ENCODE measurements around the gene LBHD1. TPM values are rescaled to one million over a fixed set of nuclear protein-coding genes. Genes with fewer than 3 reads are reported as not detected.

The LBHD1 gene
- total and polyA plus RNA-seq, 2 of the 13 experiments (the other 11 are each of a cell fraction or from before 2014, with no cell fraction given): 3.2 to 3.7 TPM

- ChIA-PET CTCF (ENCODE audit: low intra/inter-chr PET ratio, low total read pairs) (no interaction called here), POLR2A (interaction anchor here (1.3 kb wide), 1 partner anchor 136 kb away, joined by 3 read pairs; no protein-coding TSS in a partner anchor)
- Histone ChIP-seq H4K20me1 (ENCODE audit: insufficient read depth, low read length) (peaks cover 8% of the 10 kb centered on the region), H2AFZ (ENCODE audit: low read length) (no peak overlapping the region), H3K79me2 (ENCODE audit: insufficient read depth, low read length) (peaks cover 46% of the 10 kb centered on the region), H3K9me3 (ENCODE audit: low read length) (no peaks in the 10 kb centered on the region), H3K4me2 (ENCODE audit: low read depth, low read length) (no peak overlapping the region), H3K27me3 (ENCODE audit: control insufficient read depth in 1 of 2, insufficient read depth in 2 of 2, low read length in 2 of 2) (no peaks in the 10 kb centered on the region), H3K27ac (ENCODE audit: extremely low read length, insufficient read depth, low read length) (no peak overlapping the region), H3K4me1 (ENCODE audit: insufficient read depth, low read length) (peaks cover 31% of the 10 kb centered on the region), H3K36me3 (replicated peaks in 1 of 2; ENCODE audit: control insufficient read depth in 1 of 2, insufficient read depth in 2 of 2, low read length in 2 of 2) (peaks cover 29 to 94% of the 10 kb centered on the region in 2 experiments), H3K9ac (ENCODE audit: insufficient read depth, low read depth, low read length) (no peak overlapping the region), H3K4me3 (replicated peaks in 1 of 3; ENCODE audit: insufficient read depth in 1 of 3, low read depth in 2 of 3, low read length in 3 of 3) (no peak overlapping the region)
- DNase-seq (ENCODE audit: low spot score) (no peak), FAIRE-seq (no peak), ATAC-seq (no peak)
- intact Hi-C loops (cut with micrococcal nuclease; ENCODE audit: unreplicated experiment) (no loop called here), in situ Hi-C loops (cut with HindIII; ENCODE audit: extremely low pct_ligation_motif_present, low pct_unique_long_range_greater_than_20kb) (no loop called here)
- 100% methylated on average over 2 of the region's 2 CpGs for WGBS (ENCODE audit: low lambda C conversion rate)
- no TSS peak for BruUV-seq (replicated peaks)
- no peak for TF ChIP-seq BHLHE40 (IDR thresholded peaks at IDR 0.05; ENCODE audit: low read length)
- TF ChIP-seq ZNF451 (CRISPR knock-in tag; IDR thresholded peaks at IDR 0.05): no peak
- TF ChIP-seq ARID4A (CRISPR knock-in tag; IDR thresholded peaks at IDR 0.05; ENCODE audit: borderline replicate concordance): no peak
- no peak for TF ChIP-seq FOSL1 (CRISPR knock-in tag; IDR thresholded peaks at IDR 0.05; ENCODE audit: borderline replicate concordance)
- TF ChIP-seq, protein P1, sequence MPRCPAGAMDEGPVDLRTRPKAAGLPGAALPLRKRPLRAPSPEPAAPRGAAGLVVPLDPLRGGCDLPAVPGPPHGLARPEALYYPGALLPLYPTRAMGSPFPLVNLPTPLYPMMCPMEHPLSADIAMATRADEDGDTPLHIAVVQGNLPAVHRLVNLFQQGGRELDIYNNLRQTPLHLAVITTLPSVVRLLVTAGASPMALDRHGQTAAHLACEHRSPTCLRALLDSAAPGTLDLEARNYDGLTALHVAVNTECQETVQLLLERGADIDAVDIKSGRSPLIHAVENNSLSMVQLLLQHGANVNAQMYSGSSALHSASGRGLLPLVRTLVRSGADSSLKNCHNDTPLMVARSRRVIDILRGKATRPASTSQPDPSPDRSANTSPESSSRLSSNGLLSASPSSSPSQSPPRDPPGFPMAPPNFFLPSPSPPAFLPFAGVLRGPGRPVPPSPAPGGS (CRISPR knock-in tag; IDR thresholded peaks at IDR 0.05): no peak
- no peak for TF ChIP-seq ZNF484 (CRISPR knock-in tag; IDR thresholded peaks at IDR 0.05; ENCODE audit: borderline replicate concordance, low read depth)
- no peak for TF ChIP-seq ZNF251 (CRISPR knock-in tag; IDR thresholded peaks at IDR 0.05)
- TF ChIP-seq PHF20 (CRISPR knock-in tag; IDR thresholded peaks at IDR 0.05): no peak
- TF ChIP-seq TCF7L2 (IDR thresholded peaks at IDR 0.05; ENCODE audit: low read depth, low read length): no peak
- TF ChIP-seq SP1 (IDR thresholded peaks at IDR 0.05): no peak
- TF ChIP-seq SP1 (CRISPR knock-in tag; IDR thresholded peaks at IDR 0.05): no peak
- TF ChIP-seq SP5 (CRISPR knock-in tag; IDR thresholded peaks at IDR 0.05; ENCODE audit: borderline replicate concordance, low read depth): no peak
- TF ChIP-seq TRIM24 (CRISPR knock-in tag; IDR thresholded peaks at IDR 0.05): no peak
- TF ChIP-seq ZNF75D (CRISPR knock-in tag; IDR thresholded peaks at IDR 0.05; ENCODE audit: borderline replicate concordance): no peak
- TF ChIP-seq ZBTB46 (CRISPR knock-in tag; IDR thresholded peaks at IDR 0.05; ENCODE audit: borderline replicate concordance): no peak
These were observed 47.4 kb upstream of the LBHD1 start for GRCh38 chr11:62719302-62719978.

Measured in HepG2 (cell line).